GM10266 (cell line): ENCODE data around the gene NOC2L.
"Not testable (repeated sequence)": the region's sequence is repeated elsewhere in the genome, so short reads cannot be mapped to it uniquely, and the experiment has no call there.

Source experiments
- DNase-seq: peaks from one replicate; pipeline ENCODE4 v3.0.0; 2012; ENCODE audit errors: extremely low spot score
- TF ChIP-seq, protein P1 (sequence below): IDR thresholded peaks from 2 replicates; pipeline ENCODE4 v1.5.1; 2012; ENCODE audit warnings: mild to moderate bottlenecking, low read depth; ENCODE audit not compliant: control insufficient read depth, insufficient read depth; ENCODE audit errors: missing control alignments

Gene NOC2L

GRCh38 chr1:997713-997992, 38.6 kb upstream of the NOC2L start:
- TF ChIP-seq, protein P1, sequence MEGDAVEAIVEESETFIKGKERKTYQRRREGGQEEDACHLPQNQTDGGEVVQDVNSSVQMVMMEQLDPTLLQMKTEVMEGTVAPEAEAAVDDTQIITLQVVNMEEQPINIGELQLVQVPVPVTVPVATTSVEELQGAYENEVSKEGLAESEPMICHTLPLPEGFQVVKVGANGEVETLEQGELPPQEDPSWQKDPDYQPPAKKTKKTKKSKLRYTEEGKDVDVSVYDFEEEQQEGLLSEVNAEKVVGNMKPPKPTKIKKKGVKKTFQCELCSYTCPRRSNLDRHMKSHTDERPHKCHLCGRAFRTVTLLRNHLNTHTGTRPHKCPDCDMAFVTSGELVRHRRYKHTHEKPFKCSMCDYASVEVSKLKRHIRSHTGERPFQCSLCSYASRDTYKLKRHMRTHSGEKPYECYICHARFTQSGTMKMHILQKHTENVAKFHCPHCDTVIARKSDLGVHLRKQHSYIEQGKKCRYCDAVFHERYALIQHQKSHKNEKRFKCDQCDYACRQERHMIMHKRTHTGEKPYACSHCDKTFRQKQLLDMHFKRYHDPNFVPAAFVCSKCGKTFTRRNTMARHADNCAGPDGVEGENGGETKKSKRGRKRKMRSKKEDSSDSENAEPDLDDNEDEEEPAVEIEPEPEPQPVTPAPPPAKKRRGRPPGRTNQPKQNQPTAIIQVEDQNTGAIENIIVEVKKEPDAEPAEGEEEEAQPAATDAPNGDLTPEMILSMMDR: no peak
- no peak for DNase-seq

DNA sequence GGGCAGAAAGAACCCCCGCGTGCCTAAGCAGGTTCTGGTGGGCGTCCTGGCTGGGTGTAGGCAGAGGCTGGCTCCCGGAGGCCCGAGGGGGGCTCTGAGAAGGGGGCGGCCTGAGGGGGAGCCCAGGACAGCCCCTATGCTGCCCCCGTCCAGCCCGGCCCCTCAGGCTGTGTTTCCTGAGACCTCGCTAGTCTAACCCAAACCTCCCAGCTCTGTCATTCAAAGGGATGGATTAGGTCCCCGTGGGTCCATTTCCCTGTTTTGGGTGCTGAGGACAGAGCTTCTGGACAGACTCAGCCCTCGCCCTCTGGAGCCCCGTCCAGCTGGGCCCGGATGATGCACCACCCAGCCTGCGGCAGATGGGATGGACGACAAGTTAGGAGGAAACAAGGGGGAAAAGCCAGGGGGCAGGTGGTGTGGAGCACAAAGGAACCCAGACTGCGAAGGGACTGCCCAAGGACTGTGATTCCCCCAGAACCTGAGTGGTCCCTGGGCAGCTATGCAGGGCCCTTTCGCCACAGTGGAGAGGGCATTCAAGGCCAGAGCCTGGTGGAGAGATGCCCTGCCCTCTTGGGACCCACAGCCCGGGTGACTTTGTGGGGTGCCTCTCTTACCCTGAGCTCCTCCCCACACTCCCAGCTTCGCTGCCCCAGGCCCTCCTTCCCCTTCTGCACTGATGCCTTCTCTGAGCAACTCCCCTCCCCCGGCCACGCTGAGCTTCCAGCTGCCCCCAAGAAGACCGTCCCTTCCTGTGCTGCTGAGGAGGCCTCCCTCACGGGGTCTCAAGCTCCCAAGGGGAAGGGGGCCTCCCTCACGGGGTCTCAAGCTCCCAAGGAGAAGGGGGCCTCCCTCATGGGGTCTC, 38.0 kb upstream of the NOC2L start:
- DNase-seq: no peak
- TF ChIP-seq, protein P1: no peak

DNA sequence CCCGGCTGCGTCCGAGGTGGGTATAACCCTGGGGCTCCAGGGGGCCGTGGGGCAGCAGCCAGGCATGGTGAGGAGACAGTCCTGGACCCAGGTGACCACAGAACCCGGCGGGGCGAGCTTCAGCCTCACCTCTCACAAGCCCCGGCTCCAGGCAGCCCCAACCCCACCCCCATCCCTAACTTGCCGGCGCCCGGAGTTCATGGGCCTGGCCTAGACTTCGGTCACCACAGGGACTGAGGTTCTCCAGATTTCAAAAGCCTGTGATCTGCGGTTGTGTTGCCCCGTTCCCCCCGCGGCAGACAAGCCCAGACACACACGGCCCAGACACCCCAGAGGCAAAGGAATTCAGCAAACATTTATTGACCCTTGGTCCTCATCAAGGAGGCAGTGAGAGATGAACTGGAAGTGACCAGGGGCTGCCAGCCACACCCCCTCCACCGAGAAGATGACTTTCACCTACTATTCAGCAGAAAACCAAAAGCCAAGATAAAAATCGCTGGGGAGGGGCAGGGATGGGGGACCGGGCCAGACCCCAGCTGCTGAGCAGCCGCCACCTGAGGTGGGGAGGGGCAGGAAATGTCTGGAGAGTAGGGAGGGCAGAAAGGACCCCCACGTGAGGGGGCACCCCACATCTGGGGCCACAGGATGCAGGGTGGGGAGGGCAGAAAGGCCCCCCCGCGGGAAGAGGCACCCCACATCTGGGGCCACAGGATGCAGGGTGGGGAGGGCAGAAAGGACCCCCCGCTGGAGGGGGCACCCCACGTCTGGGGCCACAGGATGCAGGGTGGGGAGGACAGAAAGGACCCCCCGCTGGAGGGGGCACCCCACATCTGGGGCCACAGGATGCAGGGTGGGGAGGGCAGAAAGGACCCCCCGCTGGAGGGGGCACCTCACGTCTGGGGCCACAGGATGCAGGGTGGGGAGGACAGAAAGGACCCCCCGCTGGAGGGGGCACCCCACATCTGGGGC, 36.9 kb upstream of the NOC2L start:
- TF ChIP-seq, protein P1: no peak
- no peak for DNase-seq

GRCh38 chr1:994546-994945, 35.5 kb upstream of the NOC2L start:
- DNase-seq: not testable (repeated sequence)

GRCh38 chr1:993379-993995, 34.4 kb upstream of the NOC2L start:
- TF ChIP-seq, protein P1: no peak
- DNase-seq: no peak

DNA sequence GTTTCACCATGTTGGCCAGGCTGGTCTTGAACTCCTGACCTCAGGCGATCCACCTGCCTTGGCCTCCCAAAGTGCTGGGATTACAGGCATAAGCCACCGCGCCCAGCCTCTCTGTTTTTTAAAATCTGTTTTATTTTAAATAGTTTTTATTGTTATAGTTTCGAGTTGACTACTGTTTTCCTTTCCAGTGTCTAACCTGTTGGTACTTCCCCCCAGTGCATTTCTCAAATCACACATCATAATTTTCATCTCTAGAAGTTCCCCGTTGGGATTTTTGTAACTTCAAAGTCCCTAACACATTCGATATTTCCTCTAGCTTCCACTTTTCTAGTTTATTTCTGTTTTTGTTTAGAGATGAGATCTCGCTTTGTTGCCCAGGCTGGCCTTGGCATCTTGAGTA, 33.3 kb upstream of the NOC2L start:
- TF ChIP-seq, protein P1: no peak
- DNase-seq: no peak

- no peak for DNase-seq
- TF ChIP-seq, protein P1: no peak
These were observed 32.8 kb upstream of the NOC2L start for GRCh38 chr1:991895-992294.

GRCh38 chr1:991275-991674, 32.2 kb upstream of the NOC2L start:
- not testable (repeated sequence) for DNase-seq

DNA sequence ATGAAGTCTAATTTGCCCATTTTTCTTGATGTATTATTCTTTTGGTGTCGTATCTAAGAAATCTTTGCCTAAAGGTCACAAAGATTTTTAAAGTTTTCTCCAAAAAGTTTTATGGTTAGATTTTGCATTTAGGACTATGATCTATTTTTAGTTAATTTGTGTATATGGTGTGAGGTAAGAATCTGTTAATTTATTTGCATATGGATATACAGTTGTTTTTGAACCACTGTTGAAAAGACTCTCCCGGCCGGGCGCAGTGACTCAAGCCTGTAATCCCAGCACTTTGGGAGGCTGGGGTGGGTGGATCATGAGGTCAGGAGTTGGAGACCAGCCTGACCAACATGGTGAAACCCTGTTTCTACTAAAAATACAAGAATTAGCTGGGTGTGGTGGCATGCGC, 29.0 kb upstream of the NOC2L start:
- not testable (repeated sequence) for DNase-seq
